ENCODE results near the gene TMC6.
"Not testable (repeated sequence)": the region's sequence is repeated elsewhere in the genome, so short reads cannot be mapped to it uniquely, and the experiment has no call there.

Gene TMC6

DNA sequence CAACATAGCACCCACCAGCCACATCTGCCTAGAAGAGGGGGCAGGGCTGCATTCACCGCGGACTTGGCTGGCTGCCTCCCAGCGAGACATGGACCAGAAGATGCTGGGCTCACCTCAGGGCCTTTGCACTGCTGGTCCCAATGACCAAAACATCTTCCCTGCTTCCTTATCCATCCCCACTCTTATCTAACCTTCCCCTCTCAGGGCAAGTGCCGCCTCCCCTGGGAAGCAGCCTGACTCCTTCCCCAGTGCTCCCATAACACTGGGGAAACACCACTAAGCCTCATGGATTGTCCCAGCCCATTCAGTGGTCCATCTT, 5.7 kb downstream of the TMC6 start:
- DNase-seq, result no peak

DNA sequence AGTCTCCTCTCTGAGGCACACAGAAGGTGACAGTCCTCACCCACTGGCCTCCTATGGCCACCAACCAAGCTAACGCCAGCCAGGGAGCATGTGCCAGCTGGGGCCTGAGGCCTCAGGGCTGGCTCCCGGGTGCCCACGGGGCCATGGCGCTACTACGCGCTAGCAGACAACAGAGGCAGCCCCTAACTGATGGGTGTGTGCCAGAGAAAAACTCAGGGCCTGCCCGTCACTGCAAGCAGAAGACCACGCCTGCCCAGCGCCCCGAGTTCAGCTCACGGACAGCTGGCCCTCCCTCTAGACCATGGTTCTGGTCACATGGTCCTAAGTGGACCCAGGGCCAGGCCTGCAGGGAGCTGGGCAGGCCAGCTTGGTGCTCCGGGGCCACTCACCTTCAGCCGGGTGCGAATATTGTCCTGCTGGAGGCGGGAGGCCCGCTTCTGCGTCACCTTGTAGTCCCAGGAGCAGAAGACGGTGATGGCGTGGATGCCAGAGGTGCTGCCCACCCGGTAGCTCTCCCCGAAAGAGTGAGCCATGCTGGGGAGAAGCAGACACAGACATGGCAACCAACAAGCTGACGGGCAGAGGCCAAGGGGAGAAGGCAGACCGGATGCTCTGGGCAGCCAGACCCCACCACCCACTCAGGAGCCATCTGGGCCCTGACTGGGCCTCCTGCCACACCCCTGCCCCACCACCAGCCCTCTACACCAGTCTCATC, 6.2 kb downstream of the TMC6 start:
- DNase-seq, result no peak

DNA sequence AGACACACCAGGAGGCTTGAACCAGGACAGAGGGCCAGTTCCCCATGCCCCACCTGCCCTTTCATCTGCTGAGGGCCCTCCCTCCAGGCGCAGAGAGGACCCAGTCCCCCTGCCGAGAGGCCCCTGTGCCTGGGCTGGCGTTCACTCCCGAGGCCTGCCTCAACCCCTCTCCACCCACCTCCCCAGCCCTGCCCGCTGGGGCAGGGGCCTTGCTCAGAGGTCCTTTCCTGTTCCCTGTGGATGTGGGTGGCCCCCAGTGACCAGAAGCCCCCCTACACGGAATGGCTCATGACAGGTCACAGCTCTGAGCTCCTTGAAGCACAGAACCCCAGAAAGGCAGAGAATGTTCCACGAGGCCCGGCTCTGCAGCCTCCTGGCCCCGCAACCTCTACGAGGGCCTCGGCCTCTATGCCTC, 6.7 kb downstream of the TMC6 start:
- no peak for DNase-seq

DNA sequence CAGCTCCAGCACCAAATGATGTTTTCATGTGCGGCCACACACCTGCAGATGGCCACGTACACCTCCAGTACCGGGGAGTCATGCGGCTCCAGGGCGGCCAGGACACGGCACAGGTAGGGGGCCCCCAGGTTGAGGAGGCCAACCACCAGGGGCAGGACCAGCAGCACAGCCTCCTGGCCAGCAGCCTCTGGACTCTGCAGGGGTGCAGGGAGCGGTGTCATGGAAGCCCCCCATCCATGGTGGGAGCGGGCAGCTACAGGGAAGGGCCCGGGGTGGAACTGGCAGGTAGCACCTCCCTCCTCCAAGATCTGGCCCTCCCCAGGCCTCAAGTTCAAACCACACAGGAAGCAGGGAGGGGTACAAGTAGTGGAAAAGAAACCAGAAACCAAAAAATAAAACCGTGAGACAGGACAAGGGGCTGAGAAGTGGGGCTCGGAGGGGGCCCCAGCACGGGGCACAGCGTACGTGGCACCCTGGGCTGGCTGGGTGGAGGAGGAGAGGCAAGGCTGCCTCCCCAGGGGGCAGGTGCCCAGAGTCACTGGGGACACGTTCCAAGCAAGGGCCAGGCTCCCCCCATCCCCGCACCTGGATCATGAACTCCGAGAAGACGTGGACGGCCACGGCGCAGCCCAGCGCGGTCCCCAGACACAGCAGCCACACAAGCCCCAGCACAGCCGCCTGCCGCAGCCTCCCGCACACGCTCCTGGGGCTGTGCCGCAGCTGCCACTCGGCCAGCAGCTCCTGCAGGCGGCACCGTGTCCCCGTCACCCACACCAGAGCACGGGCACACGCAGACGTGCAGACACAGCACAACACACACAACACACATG, 7.4 kb downstream of the TMC6 start:
- DNase-seq, result no peak

DNA sequence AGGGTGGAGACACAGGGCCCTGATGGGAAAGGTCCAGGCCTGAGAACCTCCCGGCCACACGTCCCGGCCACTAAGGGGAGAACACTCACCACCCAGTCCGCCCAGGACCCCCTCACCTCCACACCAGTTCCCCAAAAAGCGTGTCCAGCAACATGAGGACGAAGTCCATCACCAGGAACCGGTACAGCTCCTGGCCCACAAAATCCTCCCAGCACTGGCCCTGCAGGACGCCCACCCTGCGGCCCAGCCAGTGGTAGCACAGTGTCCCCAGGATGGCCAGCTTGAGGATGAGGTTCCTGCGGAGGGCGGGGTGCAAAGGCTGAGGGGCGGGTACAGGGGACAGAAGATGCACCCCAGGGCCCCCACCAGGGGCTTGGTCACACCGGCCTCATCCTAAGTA, 8.0 kb downstream of the TMC6 start:
- no peak for DNase-seq

DNA sequence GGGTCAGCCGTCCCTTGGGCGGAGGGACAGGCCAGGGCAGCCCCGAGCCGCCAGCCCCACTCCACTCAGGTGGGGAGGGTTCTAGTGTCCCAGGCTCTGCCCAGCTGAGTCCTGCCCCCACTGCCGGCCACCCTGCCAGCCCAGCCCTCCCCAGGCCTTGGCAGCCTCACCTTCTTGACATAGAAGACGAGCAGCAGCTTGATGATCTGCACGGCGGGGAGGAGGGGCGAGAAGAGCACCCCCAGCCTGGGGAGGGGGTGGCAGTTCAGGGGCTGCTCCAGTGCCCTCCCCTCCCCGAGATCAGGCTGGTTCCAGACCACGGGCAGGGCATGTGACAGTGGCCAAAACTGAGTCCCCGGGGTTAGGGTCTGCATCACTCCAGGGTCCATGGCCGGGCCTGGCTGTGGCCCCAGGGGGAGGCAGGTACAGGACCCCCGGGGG, 9.7 kb downstream of the TMC6 start:
- DNase-seq, result no peak

DNA sequence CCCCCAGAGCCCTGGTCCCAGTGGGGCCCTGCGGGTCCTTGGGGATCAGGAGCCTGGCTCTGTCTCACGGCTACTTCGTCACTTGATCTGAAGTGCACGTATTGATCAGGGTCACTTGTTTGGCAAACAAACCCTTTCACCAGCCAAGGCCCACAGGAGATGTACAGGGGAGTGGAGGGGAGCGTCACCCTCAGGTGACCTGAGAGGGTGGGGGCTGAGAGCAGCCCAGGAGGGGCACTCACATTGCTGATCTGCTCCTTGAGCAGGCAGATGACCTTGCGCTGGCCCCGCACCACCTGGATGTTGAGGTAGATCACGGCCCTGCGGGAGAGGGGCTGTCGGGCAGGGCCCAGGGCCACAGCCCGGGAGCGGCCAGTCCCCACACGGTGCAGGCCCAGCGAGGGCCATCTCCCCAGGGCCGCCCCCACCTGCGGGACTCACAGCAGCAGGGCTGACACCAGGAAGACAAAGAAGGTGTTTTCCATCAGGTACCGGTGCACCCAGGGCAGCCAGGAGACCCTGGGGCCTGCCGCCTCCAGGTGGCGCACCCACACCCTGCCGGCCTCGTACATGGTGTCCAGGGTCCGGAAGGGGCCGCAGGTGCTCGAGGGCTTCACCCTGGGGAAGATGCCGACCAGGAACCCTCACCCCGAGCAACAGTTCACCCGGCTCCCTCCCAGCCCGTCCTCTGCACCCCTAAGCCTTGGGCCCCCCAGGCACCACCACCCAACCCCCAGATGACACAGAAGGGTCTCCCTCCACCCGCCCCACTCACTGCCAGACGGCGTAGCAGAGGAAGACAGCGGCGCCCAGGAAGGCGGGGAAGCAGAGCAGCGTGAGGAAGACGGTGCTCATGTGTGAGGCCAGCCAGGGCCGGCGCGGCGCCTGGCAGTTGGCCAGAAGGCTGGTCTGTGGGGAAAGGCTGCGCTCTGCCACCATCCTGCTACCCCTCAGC, 11.3 kb downstream of the TMC6 start:
- peak; percentile 56 to 91 for DNase-seq

DNA sequence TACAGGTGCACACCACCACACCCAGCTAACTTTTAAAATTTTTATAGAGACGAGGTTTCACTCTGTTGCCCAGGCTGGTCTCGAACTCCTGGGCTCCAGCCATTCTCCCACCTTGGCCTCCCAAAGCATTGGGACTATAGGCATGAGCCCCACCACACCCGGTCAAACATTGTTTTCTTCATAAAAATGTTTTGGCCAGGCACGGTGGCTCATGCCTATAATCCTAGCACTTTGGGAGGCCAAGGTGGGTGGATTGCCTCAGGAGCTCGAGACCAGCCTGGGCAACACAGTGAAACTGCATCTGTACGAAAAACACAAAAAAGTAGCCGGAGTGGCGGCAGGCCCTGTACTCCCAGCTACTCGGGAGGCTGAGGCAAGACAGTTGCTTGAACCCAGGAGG, 12.1 kb downstream of the TMC6 start:
- no peak for DNase-seq

DNA sequence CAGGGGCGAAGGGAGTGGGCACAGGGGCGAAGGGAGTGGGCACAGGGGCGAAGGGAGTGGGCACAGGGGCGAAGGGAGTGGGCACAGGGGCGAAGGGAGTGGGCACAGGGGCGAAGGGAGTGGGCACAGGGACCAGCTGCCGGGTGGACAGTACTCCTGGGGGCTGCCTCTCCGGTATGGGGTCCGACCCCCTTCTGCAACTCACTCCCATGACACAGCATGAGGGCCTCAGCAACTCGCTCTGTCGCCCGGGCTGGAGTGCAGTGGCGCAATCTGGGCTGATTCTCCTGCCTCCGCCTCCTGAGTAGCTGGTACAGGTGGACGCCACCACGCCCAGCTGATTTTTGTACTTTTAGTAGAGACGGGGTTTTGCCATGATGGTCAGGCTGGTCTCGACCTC, 12.8 kb downstream of the TMC6 start:
- DNase-seq, result not testable (repeated sequence)

DNA sequence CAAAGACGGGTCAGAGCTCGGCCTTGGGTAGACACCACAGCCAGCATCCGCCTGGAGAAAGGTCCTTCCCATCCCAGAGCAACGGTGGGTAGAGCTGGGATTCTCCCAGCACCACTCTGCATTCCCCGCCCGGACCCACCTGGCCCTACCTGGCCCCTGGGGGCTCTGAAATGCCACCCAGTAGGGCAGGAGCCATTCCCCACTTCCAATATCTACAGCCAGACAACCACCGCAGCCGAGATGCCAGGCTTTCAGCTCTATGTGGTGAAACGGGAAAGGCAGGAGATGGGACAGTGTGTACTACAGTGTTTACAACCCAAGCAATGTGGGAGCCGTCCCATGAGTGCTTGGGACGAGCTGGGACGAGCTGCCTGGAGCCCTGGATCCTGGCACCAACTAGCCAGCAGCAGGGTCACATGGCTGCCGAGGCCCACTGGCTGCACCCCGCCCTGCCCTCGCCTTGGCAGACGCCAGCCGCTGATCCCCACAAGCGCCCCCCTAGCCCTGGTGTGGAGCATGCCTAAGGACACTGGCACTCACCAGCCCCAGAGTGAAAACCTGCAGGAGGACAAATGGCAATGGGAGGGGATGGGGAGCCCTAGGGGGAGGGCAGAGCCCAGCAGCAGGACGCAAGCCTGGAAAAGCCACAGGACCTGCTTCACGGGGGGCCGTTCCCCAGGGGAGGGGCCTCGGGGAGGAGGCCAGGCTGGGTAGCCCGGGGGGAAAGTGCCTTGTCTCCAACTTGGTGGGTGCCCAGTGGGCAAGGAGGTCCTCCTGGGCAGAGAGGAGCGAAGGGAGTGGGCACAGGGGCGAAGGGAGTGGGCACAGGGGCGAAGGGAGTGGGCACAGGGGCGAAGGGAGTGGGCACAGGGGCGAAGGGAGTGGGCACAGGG, 13.5 kb downstream of the TMC6 start:
- no peak for DNase-seq

DNA sequence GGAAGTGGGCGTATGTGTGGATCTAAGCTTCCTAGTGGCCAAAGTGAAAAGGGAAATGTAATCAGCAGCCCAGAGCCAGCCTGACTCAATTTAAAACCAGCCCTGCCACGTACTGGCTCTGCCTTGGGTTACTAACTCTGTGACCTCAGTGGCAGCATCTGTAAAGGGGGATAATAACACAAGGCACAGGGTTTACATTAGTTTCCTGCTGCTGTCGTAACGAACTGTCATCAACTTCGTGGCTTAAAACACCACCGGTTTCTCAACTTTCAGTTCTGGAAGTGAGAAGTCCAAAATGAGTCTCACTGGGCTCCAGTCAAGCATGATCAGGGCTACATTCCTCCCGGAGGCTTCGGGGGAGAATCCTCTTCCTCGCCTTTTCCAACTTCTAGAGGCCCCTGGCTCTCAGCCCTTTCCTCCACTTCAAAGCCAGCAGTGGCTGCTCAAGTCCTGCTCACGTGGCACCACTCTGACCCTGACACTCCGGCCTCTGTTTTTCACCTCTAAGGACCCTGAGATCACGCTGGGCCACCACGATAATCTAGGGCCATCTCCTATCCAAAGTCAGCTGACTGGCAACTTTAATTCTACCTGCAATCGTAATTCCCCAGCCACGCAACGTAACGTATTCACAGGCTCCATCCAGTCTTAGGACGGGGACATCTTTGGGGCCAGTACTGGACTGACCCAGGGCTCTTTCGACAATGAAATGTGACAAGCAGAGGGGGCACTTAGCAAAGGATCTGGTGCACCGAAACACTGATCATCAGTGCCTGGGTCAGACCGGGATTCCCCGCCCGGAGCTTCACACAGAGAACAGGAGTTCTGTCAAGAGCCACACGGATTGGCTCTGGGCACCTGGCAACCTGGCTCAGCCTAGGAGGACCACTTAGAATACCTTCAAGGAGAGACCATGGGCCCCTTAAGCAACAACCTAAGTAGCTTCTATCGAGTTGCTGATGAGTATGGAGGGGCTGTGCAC, 14.5 kb downstream of the TMC6 start:
- no peak for DNase-seq

DNA sequence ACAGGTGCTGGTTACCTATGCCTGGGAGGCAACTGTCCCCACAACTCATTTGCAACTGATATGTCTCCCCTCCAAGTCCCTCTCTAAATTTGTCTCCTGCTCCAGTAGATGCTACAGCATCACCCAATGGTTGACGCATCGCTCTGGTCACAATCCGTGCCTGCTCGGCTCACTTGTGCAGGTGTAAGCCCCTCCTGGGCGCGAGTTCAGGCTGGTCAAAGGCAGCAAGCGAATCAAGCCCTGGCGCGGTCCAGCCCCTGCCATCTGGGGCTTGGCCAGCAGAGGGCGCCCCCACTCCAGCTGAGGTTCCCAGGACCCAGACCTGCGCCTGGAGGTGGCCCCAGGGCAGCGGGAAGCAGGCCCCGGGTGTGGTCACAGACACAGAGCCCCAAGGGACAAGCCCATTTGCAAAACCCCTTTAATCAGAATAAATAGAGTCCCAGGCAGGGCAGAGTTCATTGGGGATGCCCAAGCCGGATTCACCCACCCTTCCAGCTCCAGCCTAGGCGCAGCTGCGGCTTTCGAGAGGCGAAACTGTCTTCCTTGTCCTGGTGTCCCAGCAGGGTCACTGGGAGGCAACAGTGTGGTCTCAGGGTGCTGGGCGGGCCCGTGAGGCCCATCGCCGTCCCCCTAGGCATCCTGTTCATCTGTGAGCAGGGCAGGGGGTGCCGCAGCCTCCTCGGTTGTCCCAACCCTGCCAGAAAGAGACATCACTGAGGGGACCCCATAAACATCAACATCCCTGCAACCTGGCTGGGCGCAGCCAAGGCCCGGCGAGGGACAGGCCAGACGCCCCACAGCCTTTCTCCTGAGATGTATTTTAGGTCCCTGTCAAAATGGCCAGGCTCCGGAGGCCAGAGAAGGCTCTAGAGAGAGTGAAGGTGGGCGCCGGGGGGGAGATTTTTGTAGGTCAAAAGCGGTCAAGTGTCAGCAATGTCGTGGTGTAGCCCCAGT, 15.8 kb downstream of the TMC6 start:
- peak; percentile 49 to 90 for DNase-seq

DNA sequence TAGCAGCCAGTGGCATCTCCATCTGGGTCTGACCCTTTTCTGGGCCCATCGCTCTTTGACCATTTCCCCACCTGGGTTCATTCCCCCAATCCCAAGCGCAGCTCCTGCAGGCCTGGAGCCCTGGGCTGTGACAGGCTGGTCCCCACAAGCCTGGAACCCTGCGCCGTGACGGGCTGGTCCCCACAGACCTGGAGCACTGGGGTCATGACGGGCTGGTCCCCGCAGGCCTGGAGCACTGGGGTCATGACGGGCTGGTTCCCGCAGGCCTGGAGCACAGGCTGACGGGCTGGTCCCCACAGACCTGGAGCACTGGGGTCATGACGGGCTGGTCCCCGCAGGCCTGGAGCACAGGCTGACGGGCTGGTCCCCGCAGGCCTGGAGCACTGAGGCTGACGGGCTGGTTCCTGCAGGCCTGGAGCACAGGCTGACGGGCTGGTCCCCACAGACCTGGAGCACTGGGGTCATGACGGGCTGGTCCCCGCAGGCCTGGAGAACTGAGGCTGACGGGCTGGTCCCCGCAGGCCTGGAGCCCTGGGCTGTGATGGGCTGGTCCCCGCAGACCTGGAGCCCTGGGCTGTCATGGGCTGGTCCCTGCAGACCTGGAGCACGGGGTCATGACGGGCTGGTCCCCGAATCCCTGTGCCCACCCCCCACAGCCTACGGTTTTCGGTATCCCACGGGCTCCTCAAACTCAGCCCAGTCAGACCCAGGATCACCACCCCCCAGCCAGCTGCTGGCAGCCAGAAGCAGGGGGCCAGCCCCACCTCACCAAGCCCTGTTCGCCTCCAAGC, 16.6 kb downstream of the TMC6 start:
- no peak for DNase-seq

DNA sequence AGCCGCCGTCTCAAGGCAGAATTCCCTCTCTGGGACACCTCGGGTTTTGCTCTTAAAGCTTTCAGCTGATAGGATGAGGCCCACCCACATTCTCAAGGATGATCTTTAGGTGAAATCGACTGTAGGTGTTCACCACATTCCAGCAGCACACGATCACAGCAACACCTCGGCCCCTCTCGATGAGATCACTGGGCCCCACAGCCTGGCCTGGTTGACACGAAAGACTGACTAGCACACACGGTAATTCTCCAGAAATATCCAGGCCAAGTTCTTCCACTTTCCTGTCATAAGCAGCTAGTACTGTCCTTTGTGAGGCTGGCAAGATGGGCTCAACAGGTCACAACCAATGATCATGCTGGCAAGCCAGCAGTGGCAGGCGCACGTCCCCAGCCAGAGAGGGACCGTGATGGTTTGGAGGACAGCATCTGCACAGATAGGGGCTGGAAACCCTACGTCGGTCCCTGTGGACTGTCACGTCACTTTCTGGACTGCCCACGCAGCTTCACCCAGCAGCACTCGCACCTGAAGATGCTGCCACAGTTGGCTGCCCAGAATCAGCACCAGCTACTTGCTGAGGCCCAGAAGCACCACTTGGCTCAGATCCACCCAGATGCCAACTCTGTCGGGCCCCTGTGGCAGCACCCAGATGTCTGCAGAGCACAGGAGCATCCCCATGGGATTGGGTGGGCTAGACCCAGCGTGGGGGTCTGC, 17.4 kb downstream of the TMC6 start:
- DNase-seq, result no peak

DNA sequence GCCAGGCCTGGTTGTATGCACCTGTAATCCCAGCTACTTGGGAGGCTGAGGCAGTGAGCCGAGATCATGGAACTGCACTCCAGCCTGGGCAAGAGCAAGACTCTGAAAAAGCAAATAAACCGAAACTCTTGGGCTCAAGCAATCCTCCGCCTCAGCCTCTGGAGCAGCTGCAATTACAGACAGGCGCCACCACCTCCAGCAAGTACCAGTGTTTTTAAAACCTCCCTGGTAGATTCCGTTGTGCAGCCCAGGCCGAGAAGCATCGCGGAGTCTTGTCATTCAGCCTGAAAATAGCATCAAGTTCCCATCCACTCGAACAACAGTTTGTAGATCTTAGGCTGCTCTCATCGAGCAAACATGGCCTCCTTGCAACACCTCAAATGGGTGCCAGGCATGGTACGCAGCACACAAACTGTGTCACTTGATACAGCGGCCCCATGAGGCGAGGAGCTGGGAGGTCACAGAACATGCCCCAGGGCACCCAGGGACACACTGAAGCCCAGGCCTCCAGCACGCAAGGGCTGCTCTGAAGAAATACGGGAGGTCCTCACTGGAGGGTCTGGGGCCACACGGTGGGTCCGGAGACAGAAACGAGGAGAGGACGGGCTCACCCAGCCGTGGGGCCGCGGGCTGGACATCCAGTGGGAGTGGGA, 18.1 kb downstream of the TMC6 start:
- DNase-seq, result no peak

DNA sequence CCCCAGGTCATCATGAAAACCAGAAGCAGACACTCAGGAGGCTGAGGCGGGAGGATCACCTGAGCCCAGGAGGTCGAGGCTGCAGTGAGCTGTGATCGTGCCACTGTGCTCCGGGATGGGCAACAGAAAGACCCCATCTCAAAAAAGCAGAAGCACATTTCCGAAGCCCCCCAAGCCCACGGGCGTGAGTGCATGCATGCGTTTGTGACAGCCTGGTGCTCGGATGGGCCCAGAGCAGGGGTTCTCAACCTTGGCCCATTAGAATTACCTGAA, 19.1 kb downstream of the TMC6 start:
- no peak for DNase-seq

DNA sequence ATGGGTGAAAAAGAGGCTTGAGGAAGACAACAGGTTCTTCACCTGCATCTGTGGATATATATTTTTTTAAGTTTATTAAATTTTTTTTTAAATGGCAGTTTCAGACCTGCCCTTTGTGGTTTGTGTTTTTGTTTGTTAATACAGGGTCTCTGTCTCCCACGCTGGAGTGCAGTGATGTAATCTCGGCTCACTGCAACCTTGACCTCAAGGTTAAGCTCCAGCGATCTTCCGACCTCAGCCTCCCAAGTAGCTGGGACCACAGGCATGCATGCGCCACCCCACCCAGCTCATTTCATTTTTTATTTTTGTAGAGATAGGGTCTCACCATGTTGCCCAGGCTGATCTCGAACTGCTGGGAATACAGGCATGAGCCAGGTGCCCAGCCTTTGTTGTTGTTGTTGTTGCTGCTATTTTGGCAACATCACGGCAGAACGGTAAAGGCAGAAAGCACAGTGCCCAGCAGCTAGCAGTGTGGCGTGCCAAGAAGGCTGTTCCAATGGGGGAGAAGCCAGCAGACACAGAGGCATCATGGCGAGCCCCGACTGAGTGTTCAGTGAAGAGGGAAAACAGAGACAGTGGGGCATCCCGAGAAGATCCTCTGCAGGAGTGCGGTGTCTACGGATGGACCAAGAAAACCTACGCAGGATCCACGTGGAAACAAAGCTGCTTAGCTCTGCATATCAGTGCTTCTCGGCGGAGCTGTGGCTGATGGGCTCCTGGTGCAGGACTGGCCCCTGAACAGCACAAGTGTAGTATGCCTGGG, 19.6 kb downstream of the TMC6 start:
- no peak for DNase-seq

Measured in NCI-H526 (cell line).